ENCODE data around the gene YTHDF1.

Gene YTHDF1

GRCh38 chr20:63248835-63249591, 33.1 kb upstream of the YTHDF1 start:
- no peak for DNase-seq

DNA sequence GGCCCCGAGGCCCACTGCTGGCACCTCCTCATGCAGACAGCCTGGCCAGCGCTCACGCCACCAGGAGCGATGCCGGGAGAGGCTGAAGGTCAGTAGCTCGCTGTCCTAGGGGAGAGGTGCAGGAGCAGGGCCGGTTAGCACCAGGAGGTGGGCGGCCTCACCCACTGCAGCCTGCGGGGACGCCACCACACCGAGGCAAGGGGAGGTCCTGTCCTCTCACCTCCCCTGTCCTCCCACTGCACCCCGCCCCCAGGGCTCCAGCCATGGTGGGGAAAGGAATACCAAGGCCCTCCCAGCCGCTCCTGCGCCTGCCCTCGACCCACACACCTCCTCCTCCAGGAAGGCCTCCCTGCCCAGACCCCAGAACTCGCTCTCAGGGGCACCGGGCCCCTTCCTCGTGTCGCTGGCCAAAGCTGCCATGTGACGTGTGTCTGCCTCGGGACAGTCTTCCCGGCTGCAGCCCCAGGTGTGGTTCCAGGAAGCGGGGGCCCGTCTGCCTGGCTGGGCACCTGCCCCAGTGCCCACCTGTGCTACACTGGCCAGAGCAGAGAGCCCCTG, 31.8 kb upstream of the YTHDF1 start:
- no peak for DNase-seq

DNA sequence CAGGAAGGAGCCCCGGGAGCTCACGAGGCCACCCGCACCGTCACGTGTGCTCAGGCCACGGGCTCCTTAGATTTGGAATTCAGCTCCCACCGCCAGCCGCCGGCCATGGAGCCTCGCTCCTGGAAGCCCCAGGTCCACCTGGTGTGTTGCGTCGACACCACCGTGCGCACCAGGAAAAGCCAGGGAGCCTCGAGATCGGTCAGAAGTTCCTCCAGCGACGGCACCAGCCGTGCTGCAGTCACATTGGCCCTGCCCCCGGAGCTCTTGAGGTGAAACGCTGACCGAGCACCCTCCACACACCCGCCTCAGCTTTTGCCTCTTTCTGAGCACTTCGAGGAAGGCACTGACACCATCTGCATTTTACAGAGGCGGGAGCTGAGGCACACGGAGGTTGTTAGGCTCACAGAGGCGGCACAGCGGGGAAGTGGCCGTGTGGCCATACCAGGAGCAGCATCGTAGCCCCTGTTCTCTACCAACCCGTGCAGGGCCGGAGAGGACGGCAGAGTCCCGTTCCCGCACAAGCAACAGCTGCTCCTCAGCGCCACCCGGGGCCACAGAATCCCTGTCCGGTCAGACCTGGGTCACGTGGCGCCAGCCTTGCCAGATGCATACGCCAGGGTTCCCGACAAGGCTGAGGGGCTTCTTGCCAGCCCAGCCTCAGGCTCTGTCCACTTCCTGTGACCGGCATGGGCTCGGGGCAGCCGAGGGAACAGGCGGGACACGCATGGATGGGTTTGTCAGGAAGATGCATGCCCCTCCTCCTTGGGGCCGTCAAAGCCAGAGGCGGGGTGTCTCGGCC, 30.8 kb upstream of the YTHDF1 start:
- DNase-seq, result no peak

DNA sequence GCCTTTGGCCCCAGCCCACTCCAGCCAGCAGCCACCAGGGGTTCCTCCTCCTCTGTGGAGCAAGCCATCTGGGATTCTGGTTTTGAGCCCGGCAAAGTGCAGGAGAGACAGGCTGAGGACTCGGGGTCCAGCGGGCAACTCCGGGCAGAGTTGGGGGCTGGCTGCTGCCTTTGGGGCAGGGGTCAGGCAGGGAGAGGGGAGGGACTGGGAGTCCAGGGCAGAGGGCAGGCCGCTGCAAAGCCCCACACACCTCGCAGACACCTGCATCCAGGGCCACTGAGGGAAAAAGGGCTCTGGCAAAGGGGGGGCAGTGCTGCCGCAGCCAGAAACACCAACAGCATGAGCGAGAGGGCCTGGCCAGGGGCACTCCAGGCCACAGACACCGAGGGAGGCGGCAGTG, 28.5 kb upstream of the YTHDF1 start:
- DNase-seq, result no peak

DNA sequence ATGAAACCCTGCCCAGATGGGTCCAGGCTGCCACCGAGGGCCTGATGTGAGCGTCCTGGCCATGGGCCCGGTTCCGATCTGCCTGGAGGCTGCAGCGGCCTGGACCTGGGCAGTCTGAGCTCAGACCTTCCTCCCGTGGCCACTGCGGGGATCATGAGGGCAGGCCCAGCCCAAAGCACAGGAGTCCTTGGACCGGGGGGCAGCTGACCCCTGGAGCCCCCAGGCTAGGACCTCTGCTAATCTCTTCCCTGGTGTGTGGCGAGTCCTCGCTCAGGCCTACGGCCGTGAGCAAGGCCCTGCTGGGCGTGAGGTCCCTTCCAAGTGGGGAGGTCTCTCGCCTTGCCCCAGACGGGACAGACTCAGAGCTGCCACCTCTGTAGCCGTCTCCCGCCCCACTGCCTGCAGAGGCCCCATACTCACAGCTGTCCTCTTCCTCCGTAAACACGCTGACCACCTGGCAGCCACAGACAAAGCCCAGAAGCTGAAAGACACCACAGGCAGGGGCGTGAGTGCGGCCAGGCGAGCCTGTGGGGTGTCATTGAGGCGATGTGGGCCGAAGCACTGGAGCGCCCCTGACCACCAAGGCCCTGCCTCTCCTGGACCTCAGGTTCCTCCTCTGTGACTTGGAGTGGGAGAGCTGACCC, 27.8 kb upstream of the YTHDF1 start:
- DNase-seq, result no peak

DNA sequence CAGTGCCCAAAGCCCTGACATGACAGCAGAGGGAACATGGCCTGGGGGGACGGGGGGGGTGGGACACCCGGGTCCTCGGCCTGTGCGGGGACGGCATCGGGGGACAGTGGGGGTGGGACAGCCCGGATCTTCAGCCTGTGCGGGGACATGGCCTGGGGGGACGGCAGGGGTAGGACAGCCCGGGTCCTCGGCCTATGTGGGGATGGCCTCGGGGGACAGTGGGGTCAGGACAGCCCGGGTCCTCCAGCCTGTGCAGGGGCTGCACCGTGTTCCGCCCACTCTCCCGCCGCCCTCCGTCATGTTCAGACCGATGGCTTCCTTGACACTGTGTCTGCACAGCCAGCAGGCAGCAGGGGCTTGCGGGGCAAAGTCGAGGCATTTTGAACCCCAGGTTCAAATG, 26.8 kb upstream of the YTHDF1 start:
- no peak for DNase-seq

- DNase-seq, result no peak
Observed at GRCh38 chr20:63241272-63241671, 25.3 kb upstream of the YTHDF1 start.

DNA sequence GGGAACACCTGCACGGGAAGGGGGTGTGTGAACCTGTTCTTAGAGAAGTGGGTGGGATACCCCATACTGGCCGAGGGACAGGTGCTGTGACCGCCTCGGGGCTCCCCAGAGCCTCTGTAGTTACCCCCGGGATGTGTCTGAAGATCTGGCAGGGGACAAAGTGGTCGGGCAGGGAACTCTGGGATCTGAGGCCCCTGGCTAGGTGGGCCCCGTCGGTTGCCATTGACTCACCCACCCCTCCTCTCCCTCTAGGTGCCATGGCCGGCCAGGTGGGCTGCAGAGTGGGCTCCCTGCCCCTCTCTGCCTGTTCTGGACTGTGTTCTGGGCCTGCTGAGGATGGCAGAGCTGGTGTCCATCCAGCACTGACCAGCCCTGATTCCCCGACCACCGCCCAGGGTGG, 24.1 kb upstream of the YTHDF1 start:
- no peak for DNase-seq

- no peak for DNase-seq
Observed at GRCh38 chr20:63239431-63239830, 23.5 kb upstream of the YTHDF1 start.

DNA sequence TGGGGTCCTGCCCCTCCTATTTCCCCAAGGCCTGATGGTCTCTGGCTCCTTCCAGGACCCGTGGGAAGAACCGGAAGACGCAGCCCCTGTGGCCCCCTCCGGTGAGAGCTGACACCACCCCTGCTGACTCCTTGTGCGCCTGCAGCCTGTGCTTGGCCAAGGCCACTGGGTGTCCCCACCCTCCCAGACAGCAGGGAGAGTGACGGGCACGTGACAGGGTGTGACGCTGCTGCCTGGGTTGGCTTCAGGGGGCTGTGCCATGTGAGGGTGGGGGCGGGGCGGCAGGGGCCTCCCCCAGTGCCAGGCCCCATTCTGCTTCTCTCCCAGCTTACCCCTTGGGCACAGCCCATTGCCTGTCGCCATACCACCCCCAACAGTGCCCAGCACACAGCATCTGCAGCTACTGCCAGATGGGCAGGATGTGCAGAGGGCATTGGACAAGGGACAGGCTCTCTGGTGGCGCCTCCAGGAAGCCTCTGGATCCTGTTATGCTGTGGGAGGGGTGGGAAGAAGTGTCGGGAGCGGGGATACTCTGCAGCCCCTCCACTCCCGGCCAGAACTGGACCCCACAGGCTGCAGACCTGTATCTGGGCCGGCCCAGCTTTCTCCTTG, 22.7 kb upstream of the YTHDF1 start:
- no peak for DNase-seq

DNA sequence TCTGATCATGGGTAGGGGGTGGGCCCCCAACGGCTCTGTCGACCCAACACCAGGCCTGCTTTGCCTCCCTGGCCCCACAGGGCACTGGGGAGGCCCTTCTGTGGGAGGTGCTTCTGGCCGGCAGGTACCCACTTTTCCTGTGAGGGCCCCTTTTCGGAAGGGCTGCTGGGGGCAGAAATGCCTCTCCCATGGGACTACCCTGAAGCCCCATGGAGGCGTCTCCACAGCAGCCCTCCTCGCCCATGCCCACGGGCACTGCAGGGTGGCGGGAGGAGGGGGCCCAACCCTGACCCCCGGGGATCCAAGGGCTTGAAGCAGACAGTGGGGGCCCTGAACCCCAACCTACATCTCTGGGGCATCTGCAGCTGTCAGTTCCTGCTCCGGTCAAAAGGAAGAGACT, 22.1 kb upstream of the YTHDF1 start:
- DNase-seq, result no peak

GRCh38 chr20:63236116-63236837, 20.3 kb upstream of the YTHDF1 start:
- no peak for DNase-seq

- no peak for DNase-seq
Observed at GRCh38 chr20:63235399-63235983, 19.6 kb upstream of the YTHDF1 start, which contains the start of gene BIRC7. Gene BIRC7 (plus strand): TSS chr20:63235905. CDS start chr20:63236097, 192 bp downstream.

- DNase-seq, result no peak
Observed at GRCh38 chr20:63234693-63235398, 18.9 kb upstream of the YTHDF1 start.

GRCh38 chr20:63233924-63234323, 18.0 kb upstream of the YTHDF1 start:
- DNase-seq, result no peak

DNA sequence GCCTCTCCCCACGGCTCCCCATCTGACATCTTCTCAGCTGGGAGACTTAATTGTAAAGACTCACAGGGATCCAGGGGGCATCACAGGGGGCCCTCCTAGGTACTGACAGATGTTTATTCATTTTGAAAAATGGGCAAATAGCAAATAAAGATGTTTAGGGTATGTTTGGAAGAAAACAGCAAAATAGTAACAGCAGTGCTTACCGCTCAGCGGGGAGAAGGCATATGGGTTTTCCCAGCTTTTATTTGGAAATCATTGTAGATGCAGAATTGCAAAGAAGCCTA, 17.1 kb upstream of the YTHDF1 start:
- DNase-seq, result no peak

- no peak for DNase-seq
Observed at GRCh38 chr20:63232235-63233060, 16.5 kb upstream of the YTHDF1 start.

GRCh38 chr20:63230800-63231268, 14.9 kb upstream of the YTHDF1 start:
- peak; percentile 37 for DNase-seq

- DNase-seq, result no peak
Observed at GRCh38 chr20:63228806-63229205, 12.9 kb upstream of the YTHDF1 start.

GRCh38 chr20:63227260-63227659, 11.3 kb upstream of the YTHDF1 start:
- DNase-seq, result no peak
